HepG2 (cell line): ENCODE measurements around the gene KIAA1549. TPM values are rescaled to one million over a fixed set of nuclear protein-coding genes. Genes with fewer than 3 reads are reported as not detected.

Experiments
- ATAC-seq: fragments of 200-7000 bp; cut with Tn5 transposase; 3 replicates; pipeline ENCODE4 v1.9.1; 2020; ENCODE audit warnings: mild to moderate bottlenecking, moderate library complexity
- BruUV-seq: library from RNA; stranded (reverse); fragments of 400-500 nt; replicated peaks from 2 replicates; lab custom pipeline; 2021; lab: Mats Ljungman, UMichigan
- CTCF ChIA-PET: fragments of 300-600 bp; formaldehyde crosslinking; extraction: SDS; loops from one replicate; lab custom pipeline; 2021; ENCODE audit warnings: low total read pairs, inconsistent platforms, low intra/inter-chr PET ratio; lab: Yijun Ruan, JAX
- POLR2A ChIA-PET: fragments of 350-600 bp; sonication (Branson Sonifier 250); formaldehyde crosslinking; loops from one replicate; lab custom pipeline; 2020; ENCODE audit warnings: antibody characterized with exemption, inconsistent platforms; lab: Yijun Ruan, JAX
- DNase-seq: peaks from one replicate; pipeline ENCODE4 v3.0.0-alpha.2; 2015; ENCODE audit warnings: low spot score
- FAIRE-seq: peaks from 3 replicates; lab custom pipeline; 2011; peaks lifted over from hg19 to GRCh38; lab: Jason Lieb, UNC
- H2AFZ ChIP-seq: one replicate; pipeline ENCODE4 v1.6.1; 2011; ENCODE audit warnings: low read length, inconsistent platforms
- H3K27ac ChIP-seq: fragments of 300-600 bp; 3 replicates; pipeline ENCODE4 v1.8.0; 2011; ENCODE audit warnings: mixed run types, mild to moderate bottlenecking, mixed read lengths, low read length, inconsistent platforms; ENCODE audit not compliant: insufficient read depth; ENCODE audit errors: extremely low read length
- H3K27me3 ChIP-seq, 2 experiments: fragments of 200-600 bp in 1 of 2; 2 replicates in 1 of 2; 3 replicates in 1 of 2; pipeline versions ENCODE4 v1.6.0 to v1.8.0; 2011; ENCODE audit warnings: low read length in 2 of 2, mild to moderate bottlenecking in 2 of 2, moderate library complexity in 2 of 2, inconsistent platforms in 1 of 2; ENCODE audit not compliant: insufficient read depth in 2 of 2, control insufficient read depth in 1 of 2
- H3K36me3 ChIP-seq, 2 experiments: fragments of 200-600 bp in 1 of 2; replicated peaks in 1 of 2; 2 replicates in 1 of 2; 3 replicates in 1 of 2; pipeline versions ENCODE4 v1.5.1 to v1.8.0; 2011; ENCODE audit warnings: low read length in 2 of 2, inconsistent platforms in 1 of 2; ENCODE audit not compliant: insufficient read depth in 2 of 2, control insufficient read depth in 1 of 2
- H3K4me1 ChIP-seq: 2 replicates; pipeline ENCODE4 v1.5.1; 2012; ENCODE audit warnings: low read length, inconsistent platforms; ENCODE audit not compliant: insufficient read depth
- H3K4me2 ChIP-seq: 2 replicates; pipeline ENCODE4 v1.6.0; 2011; ENCODE audit warnings: low read depth, low read length, inconsistent platforms
- H3K4me3 ChIP-seq, 3 experiments: fragments of 200-600 bp in 1 of 3; sonication (generic), shearing (Covaris generic) in 1 of 3; replicated peaks in 1 of 3; 2 replicates each; pipeline ENCODE4 v1.5.1; 2011 to 2016; ENCODE audit warnings: low read length in 3 of 3, inconsistent platforms in 2 of 3, low read depth in 2 of 3, mild to moderate bottlenecking in 2 of 3, control low read depth in 1 of 3, mixed read lengths in 1 of 3; ENCODE audit not compliant: insufficient read depth in 1 of 3
- H3K79me2 ChIP-seq: one replicate; pipeline ENCODE4 v1.6.1; 2011; ENCODE audit warnings: low read length, inconsistent platforms; ENCODE audit not compliant: insufficient read depth
- H3K9ac ChIP-seq: 2 replicates; pipeline ENCODE4 v1.6.0; 2011; ENCODE audit warnings: mild to moderate bottlenecking, low read depth, low read length, inconsistent platforms; ENCODE audit not compliant: insufficient read depth
- H3K9me3 ChIP-seq: 2 replicates; pipeline ENCODE4 v1.5.1; 2012; ENCODE audit warnings: mild to moderate bottlenecking, low read length
- H4K20me1 ChIP-seq: 2 replicates; pipeline ENCODE4 v1.6.0; 2011; ENCODE audit warnings: inconsistent platforms, mild to moderate bottlenecking, low read length, moderate library complexity; ENCODE audit not compliant: insufficient read depth
- FOSL1 ChIP-seq: sonication (generic); formaldehyde crosslinking; IDR thresholded peaks from 2 replicates; pipeline ENCODE4 v1.9.0; 2021; ENCODE audit warnings: missing genetic modification reagents, borderline replicate concordance
- KMT2A ChIP-seq: sonication (generic); formaldehyde crosslinking; IDR thresholded peaks from 2 replicates; pipeline ENCODE4 v1.4.0; 2020; ENCODE audit warnings: missing genetic modification reagents
- KMT2B ChIP-seq: IDR thresholded peaks from 2 replicates; pipeline ENCODE4 v1.6.1; 2016; ENCODE audit warnings: missing genetic modification reagents, missing compliant biosample characterization
- MIXL1 ChIP-seq: IDR thresholded peaks from 2 replicates; pipeline ENCODE4 v1.6.1; 2016
- ZNF558 ChIP-seq: sonication (generic); formaldehyde crosslinking; IDR thresholded peaks from 2 replicates; pipeline ENCODE4 v1.9.0; 2022; ENCODE audit warnings: mild to moderate bottlenecking, missing genetic modification reagents, borderline replicate concordance
- WGBS: methylation state at CpG from one replicate; pipeline ENCODE4 v1.1.6; 2017; ENCODE audit warnings: low lambda C conversion rate; 5-methylcytosine and 5-hydroxymethylcytosine counted together
- in situ Hi-C: cut with HindIII; loops from 2 replicates; pipeline ENCODE4 v1.10.0; 2017; ENCODE audit warnings: low pct_unique_long_range_greater_than_20kb; ENCODE audit not compliant: extremely low pct_ligation_motif_present
- intact Hi-C: fragments of 100-400 bp; cut with micrococcal nuclease; formaldehyde crosslinking; loops from one replicate; pipeline ENCODE4 v1.10.0; 2022; ENCODE audit not compliant: unreplicated experiment
- polyA plus RNA-seq, 8 experiments: library from polyadenylated mRNA; depleted of rRNA in 3 of 8; stranded (reverse) in 7 of 8; unstranded in 1 of 8; fragments of >200 nt; fragmentation: Illumina TruSeq in 4 of 8; extraction: Trizol in 4 of 8; gene quantifications; 2 replicates each; pipeline versions ENCODE4 v1.2.1 to v1.2.3, GENCODE V29; 2011 to 2016; ENCODE audit warnings: low read depth in 4 of 8, missing spikeins in 1 of 8, mixed read lengths in 1 of 8; ENCODE audit not compliant: insufficient read depth in 1 of 8
- total RNA-seq, 5 experiments: library from RNA; depleted of rRNA; stranded (reverse); fragments of >200 nt; fragmentation: Illumina TruSeq; extraction: Trizol; gene quantifications; 2 replicates each; pipeline ENCODE4 v1.2.3, GENCODE V29; 2016; ENCODE audit warnings: low read depth in 1 of 5
- TF ChIP-seq, protein P1 (sequence below): sonication (generic); formaldehyde crosslinking; IDR thresholded peaks from 2 replicates; pipeline ENCODE4 v1.4.0; 2020; ENCODE audit warnings: mild to moderate bottlenecking, low read depth, missing genetic modification reagents
- TF ChIP-seq, protein P2 (sequence below): sonication (generic); formaldehyde crosslinking; IDR thresholded peaks from 2 replicates; pipeline ENCODE4 v1.4.0; 2020; ENCODE audit warnings: missing genetic modification reagents

KIAA1549 gene
- total and polyA plus RNA-seq, 2 of the 13 experiments (the other 11 are each of a cell fraction or from before 2014, with no cell fraction given) = 1.1 to 1.8 TPM

DNA sequence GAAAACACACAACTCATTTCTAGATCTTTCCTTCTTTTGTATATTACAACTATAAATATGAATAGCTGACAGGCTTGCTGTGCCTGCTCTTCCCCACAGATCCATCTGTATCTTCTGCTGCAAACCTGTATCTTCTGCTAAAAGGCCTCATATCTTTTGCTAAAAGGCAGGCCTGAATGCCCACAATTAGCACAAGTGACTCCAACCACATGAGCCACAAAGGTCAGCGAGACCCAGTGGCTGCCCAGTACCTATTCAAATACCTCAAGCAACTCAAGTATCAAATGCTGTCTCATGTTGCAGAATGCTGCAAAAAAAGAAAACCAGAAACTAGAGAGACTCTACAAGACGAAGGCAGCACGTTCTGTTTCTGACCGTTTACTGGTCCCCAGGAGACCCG is 128.7 kb downstream of the KIAA1549 start:
- H3K9ac ChIP-seq = no peak overlapping the region
- no TSS peak for BruUV-seq
- H3K27ac ChIP-seq = no peak overlapping the region
- no peaks in the 10 kb centered on the region for H3K79me2 ChIP-seq
- FAIRE-seq (no peak), ATAC-seq (no peak), DNase-seq (no peak)
- intact Hi-C loops = no loop called here
- TF ChIP-seq, protein P1, sequence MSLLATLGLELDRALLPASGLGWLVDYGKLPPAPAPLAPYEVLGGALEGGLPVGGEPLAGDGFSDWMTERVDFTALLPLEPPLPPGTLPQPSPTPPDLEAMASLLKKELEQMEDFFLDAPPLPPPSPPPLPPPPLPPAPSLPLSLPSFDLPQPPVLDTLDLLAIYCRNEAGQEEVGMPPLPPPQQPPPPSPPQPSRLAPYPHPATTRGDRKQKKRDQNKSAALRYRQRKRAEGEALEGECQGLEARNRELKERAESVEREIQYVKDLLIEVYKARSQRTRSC (CRISPR knock-in tag) = no peak
- TF ChIP-seq MIXL1 (CRISPR knock-in tag) (no peak), KMT2A (no peak), ZNF558 (no peak), FOSL1 (CRISPR knock-in tag) (no peak), KMT2B (CRISPR knock-in tag) (no peak)
- TF ChIP-seq, protein P2, sequence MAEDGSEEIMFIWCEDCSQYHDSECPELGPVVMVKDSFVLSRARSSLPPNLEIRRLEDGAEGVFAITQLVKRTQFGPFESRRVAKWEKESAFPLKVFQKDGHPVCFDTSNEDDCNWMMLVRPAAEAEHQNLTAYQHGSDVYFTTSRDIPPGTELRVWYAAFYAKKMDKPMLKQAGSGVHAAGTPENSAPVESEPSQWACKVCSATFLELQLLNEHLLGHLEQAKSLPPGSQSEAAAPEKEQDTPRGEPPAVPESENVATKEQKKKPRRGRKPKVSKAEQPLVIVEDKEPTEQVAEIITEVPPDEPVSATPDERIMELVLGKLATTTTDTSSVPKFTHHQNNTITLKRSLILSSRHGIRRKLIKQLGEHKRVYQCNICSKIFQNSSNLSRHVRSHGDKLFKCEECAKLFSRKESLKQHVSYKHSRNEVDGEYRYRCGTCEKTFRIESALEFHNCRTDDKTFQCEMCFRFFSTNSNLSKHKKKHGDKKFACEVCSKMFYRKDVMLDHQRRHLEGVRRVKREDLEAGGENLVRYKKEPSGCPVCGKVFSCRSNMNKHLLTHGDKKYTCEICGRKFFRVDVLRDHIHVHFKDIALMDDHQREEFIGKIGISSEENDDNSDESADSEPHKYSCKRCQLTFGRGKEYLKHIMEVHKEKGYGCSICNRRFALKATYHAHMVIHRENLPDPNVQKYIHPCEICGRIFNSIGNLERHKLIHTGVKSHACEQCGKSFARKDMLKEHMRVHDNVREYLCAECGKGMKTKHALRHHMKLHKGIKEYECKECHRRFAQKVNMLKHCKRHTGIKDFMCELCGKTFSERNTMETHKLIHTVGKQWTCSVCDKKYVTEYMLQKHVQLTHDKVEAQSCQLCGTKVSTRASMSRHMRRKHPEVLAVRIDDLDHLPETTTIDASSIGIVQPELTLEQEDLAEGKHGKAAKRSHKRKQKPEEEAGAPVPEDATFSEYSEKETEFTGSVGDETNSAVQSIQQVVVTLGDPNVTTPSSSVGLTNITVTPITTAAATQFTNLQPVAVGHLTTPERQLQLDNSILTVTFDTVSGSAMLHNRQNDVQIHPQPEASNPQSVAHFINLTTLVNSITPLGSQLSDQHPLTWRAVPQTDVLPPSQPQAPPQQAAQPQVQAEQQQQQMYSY (CRISPR knock-in tag) = no peak
- ChIA-PET POLR2A (no interaction called here), CTCF (no interaction called here)
- H3K9me3 ChIP-seq = no peaks in the 10 kb centered on the region
- no peaks in the 10 kb centered on the region for H4K20me1 ChIP-seq
- no peaks in the 10 kb centered on the region; a peak in 1 of 5 replicates for H3K36me3 ChIP-seq
- no peak overlapping the region for H3K4me3 ChIP-seq
- H3K4me1 ChIP-seq = no peaks in the 10 kb centered on the region
- H3K27me3 ChIP-seq = no peaks in the 10 kb centered on the region
- 95% methylated on average over 5 of the region's 5 CpGs for WGBS
- no peak overlapping the region for H3K4me2 ChIP-seq
- H2AFZ ChIP-seq = no peak overlapping the region
- in situ Hi-C loops = no loop called here
